Astrocyte of the cerebellum (primary cell): ENCODE data around the gene FYCO1.

Experiments
- DNase-seq: peaks from one replicate; pipeline ENCODE4 v3.0.0-alpha.2; 2011; ENCODE audit warnings: low read depth
- H3K4me3 ChIP-seq: 2 replicates; pipeline ENCODE4 v1.5.1; 2011; ENCODE audit warnings: mild to moderate bottlenecking, low read depth, low read length, moderate library complexity
- CTCF ChIP-seq: IDR thresholded peaks from 2 replicates; pipeline ENCODE4 v1.5.1; 2012; ENCODE audit warnings: low read length, low read depth, moderate library complexity, mild to moderate bottlenecking; ENCODE audit errors: missing control alignments
- in situ Hi-C: cut with HindIII; loops from 2 replicates; pipeline ENCODE4 v1.10.0; 2017; ENCODE audit warnings: low sequenced_read_pairs

FYCO1 gene

GRCh38 chr3:45953536-45953935, 42.1 kb downstream of the FYCO1 start:
- in situ Hi-C loops, result no loop called here
- H3K4me3 ChIP-seq, result no peak overlapping the region
- TF ChIP-seq CTCF, result no peak
- DNase-seq, result no peak

- no peak for DNase-seq
- no peak overlapping the region for H3K4me3 ChIP-seq
- in situ Hi-C loops, result no loop called here
- TF ChIP-seq CTCF, result no peak
These were observed 43.2 kb downstream of the FYCO1 start for GRCh38 chr3:45952456-45952855.

- no peak overlapping the region for H3K4me3 ChIP-seq
- TF ChIP-seq CTCF, result no peak
- in situ Hi-C loops, result no loop called here
- no peak for DNase-seq
These were observed 43.7 kb downstream of the FYCO1 start for GRCh38 chr3:45951946-45952345.

- no peak for DNase-seq
These were observed 44.7 kb downstream of the FYCO1 start for GRCh38 chr3:45950686-45951600.

DNA sequence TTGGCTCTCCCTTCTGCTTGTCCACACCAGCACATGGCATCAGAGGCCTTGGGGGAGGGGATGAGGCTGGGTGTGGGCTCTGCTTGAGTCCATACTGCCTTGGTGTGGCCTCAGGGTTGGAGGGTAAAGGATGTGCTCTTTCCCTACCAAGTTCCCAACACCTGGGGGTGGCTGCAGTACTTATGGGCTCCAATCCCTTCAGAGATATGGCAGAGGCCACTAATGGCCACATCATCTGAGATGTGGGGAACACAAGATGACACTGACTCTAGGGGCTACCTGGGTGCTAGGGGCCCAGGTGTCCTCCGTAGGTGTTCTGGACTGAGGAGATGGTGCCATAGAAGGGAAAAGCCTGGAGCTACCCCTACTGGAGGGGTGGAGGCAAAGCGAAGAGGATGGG, 45.5 kb downstream of the FYCO1 start:
- no peak for DNase-seq
- in situ Hi-C loops, result no loop called here
- no peak overlapping the region for H3K4me3 ChIP-seq
- TF ChIP-seq CTCF, result no peak

More at GRCh38 chr3:45950686-45951600, 44.7 kb downstream of the FYCO1 start:
- H3K4me3 ChIP-seq, result no peak overlapping the region
- in situ Hi-C loops, result no loop called here
- TF ChIP-seq CTCF, result no peak

- no peak overlapping the region for H3K4me3 ChIP-seq
- in situ Hi-C loops, result loop anchor here (25.0 kb wide), 1 partner anchor 138 kb away; no protein-coding TSS in a partner anchor
- no peak for TF ChIP-seq CTCF
- DNase-seq, result no peak
These were observed 46.2 kb downstream of the FYCO1 start for GRCh38 chr3:45949432-45949831.
